HG03558 (cell line): Measurements from ENCODE around the gene TRAPPC6A.

Source experiments
- ATAC-seq: cut with Tn5 transposase; IDR thresholded peaks from one replicate; pipeline ENCODE4 v1.9.1; 2021; ENCODE audit warnings: moderate number of reproducible peaks; ENCODE audit not compliant: unreplicated experiment; ENCODE audit errors: extremely low read depth

The TRAPPC6A gene

GRCh38 chr19:45151320-45151719 lies 26.7 kb downstream of the TRAPPC6A start:
- ATAC-seq, result no peak

GRCh38 chr19:45150751-45151281 lies 27.2 kb downstream of the TRAPPC6A start:
- ATAC-seq, result no peak

DNA sequence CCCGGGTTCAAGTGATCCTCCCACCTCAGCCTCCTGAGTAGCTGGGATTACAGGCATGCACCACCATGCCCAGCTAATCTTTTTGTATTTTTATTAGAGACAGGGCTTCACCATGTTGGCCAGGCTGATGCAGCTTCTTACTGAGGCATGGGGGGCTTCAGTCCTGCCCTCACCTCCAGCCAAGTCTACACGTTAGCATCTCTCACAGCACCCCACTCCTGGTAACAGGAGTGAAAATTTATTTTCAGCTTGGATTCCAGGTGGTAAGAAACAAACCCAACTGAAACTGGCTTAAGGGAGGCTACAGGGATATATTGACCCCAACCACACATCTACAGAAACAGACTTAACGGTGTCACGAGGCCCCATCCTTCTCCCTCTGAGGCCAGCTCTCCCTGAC lies 27.9 kb downstream of the TRAPPC6A start:
- no peak for ATAC-seq

- no peak for ATAC-seq
Measured at GRCh38 chr19:45149129-45149528, 28.9 kb downstream of the TRAPPC6A start.

DNA sequence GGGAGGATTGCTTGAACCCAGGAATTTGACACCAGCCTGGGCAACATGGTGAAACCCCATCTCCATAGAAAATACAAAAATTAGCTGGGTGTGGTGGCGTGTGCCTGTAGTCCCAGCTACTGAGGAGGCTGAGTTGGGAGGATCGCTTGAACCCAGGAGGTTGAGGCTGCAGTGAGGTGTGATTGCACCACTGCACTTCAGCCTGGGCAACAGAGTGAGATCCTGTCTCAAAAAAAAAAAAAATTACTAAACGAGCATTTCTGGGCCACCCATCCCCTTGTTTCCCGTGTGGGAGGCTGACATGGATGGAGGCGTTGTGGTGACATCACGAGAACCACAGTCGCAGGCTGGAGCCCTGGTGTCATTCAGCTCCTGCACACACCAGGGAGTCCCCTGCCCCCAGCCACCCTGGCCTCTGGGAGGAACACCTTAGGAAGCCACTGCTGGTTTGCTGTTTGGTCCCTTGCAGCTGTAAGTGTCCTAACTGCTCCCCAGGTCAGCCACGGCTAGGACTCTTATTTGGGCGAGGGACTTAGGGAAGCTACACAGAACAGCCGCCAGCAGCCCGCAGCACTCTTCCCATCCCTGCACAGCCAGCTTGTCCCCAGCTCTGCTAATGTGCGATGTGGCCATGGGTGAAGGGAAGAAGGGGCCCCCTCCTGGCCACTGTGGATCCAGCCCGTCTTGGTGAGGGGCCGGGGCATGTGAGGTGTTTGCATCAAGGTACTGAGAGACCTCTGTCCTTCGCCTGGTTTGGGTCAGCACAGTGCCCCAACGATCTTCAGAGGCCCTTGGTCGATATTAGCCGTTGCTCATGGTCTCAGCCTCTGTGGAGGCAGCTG lies 30.0 kb downstream of the TRAPPC6A start:
- ATAC-seq, result no peak

- no peak for ATAC-seq
Measured at GRCh38 chr19:45146741-45147205, 31.3 kb downstream of the TRAPPC6A start.

GRCh38 chr19:45146251-45146650 lies 31.8 kb downstream of the TRAPPC6A start:
- ATAC-seq, result no peak

- ATAC-seq, result no peak
Measured at GRCh38 chr19:45145270-45146189, 32.5 kb downstream of the TRAPPC6A start.

DNA sequence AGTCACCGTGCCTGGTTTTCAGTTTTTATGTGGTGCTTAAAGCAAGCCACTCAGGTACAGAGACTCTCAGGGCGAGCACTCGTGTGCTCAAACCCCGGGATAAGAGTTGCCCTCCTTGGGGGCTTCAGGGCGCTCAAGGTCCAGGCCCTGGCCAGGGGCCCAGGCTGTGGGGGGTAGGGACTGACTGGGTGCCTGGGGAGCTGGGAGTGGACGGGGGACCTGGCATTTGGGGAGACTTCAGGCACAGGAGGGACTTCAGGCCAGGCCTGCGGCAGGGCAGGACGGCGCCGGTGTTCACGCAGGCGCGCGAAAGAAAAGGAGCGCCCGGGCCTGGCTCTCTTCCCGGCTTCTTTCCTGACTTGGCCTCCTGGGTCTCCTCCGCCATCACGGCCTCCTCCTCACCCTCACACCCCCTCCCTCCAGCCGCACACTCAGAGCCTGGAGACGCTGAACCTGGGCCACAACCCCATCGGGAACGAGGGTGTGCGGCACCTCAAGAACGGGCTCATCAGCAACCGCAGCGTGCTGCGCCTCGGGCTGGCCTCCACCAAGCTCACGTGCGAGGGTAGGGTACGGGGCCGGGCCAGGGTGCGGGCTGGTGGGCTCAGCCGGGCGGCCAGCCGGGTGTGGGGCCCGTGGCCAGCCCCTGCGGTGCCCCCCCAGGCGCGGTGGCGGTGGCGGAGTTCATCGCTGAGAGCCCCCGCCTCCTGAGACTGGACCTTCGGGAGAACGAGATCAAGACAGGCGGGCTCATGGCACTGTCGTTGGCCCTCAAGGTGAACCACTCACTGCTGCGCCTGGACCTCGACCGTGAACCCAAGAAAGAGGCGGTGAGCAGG lies 33.4 kb downstream of the TRAPPC6A start:
- no peak for ATAC-seq

- no peak for ATAC-seq
Measured at GRCh38 chr19:45142726-45143110, 35.3 kb downstream of the TRAPPC6A start.

DNA sequence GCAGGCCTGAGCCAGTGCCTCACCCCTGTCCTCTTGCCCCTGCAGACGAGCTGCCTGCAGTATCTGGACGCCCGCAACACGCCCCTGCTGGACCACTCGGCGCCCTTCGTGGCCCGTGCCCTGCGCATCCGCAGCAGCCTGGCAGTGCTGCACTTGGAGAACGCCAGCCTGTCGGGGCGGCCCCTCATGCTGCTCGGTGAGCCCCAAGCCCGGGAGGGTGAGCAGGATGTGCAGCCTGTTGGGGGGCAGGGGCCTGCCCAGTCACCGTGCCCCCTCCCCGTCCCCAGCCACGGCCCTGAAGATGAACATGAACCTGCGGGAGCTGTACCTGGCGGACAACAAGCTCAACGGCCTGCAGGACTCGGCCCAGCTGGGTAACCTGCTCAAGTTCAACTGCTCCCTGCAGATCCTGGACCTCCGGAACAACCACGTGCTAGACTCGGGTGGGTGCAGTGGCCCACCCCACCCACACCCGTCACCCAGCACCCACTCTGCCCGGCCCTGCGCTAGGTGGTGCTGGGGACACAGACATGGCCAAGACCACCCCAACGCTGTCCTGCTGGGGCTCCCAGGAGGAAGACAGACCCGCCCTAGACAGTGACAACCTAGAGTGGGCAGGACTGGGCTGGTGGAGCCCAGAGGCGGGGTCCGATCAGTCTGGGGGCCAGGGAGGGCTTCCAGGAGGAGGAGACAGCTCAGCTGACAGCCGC lies 35.9 kb downstream of the TRAPPC6A start:
- ATAC-seq, result no peak

DNA sequence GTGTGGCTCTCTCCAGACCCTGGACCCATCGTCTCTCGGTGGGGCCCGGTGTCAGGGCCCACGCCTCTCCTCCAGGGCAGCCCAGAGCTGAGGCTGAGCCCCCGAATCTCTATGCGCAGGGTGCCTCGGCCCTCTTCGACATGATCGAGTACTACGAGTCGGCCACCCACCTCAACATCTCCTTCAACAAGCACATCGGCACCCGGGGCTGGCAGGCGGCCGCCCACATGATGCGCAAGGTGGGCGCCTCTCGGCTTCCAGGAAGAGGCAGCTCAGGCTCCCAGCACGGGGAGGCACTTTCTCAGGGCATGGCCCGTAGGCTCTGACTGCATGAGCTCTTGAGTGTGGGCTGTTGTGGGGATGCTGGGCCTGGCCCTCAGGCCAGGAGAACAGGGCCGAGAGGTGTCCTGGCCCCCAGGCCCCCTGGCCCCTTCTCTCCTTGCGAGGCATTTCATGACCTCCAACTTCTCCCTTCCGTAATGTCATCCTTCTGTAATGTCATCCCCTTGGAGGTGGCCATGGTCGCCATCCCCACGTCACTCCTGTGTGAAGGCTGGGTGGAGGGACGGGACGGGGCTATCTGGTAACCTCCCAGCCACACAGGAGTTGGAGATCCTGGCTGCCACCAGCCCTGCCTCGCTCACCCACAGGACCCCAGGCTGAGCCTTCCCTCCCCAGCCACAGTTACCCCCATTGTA lies 36.7 kb downstream of the TRAPPC6A start:
- ATAC-seq, result no peak

GRCh38 chr19:45140533-45140932 lies 37.5 kb downstream of the TRAPPC6A start:
- ATAC-seq, result no peak

- ATAC-seq, result no peak
Measured at GRCh38 chr19:45140144-45140503, 37.9 kb downstream of the TRAPPC6A start.

- no peak for ATAC-seq
Measured at GRCh38 chr19:45139286-45140143, 38.5 kb downstream of the TRAPPC6A start.

DNA sequence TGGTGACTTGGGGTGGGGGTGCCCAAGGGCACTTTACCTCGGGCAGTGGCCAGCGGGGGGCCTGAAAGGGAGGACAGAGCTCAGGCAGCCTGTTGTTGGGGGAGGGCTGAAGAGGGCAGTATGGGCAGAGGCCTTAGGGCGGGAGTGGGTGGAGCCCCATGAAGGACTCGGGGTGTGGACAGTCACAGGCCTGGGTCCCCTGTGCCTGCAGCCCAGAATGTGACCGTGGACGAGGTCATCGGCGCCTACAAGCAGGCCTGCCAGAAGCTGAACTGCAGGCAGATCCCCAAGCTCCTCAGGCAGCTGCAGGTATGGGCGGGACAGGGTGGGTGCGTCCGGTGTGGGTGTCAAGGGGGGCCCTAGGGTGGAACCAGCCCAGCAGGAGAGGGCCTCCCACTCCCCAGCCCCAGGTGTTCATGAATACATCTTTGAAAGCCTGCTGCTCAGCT lies 39.7 kb downstream of the TRAPPC6A start:
- no peak for ATAC-seq

GRCh38 chr19:45137179-45137761 lies 40.8 kb downstream of the TRAPPC6A start:
- ATAC-seq, result peak; percentile 65
